ENCODE results near the gene ACTL9. TPM values are rescaled to one million over a fixed set of nuclear protein-coding genes. Genes with fewer than 3 reads are reported as not detected.
A peak's percentile ranks its signal among the peaks of the same experiment; 100 is the strongest.

ACTL9 gene
- polyA plus RNA-seq, 1 of the 3 experiments (the other 2 are of a cell fraction) = not detected

GRCh38 chr19:8697671-8698432 lies 743 bp downstream of the ACTL9 start:
- Histone ChIP-seq H3K9me3 (no peaks in the 10 kb centered on the region), H3K36me3 (replicated peaks in 1 of 2; ENCODE audit: control insufficient read depth in 1 of 2, insufficient read depth in 2 of 2, low read length in 1 of 2) (no peaks in the 10 kb centered on the region), H3K4me2 (no peak overlapping the region), H4K20me1 (ENCODE audit: insufficient read depth) (no peaks in the 10 kb centered on the region), H3K27ac (ENCODE audit: low read depth in 2 of 2, low read length in 1 of 2) (no peak overlapping the region), H3K9ac (no peak overlapping the region), H3K79me2 (ENCODE audit: insufficient read depth) (no peaks in the 10 kb centered on the region), H3K27me3 (ENCODE audit: insufficient read depth) (peaks cover 24% of the 10 kb centered on the region; the same call in 1 of the 2 replicates), H3F3A (replicated peaks; ENCODE audit: insufficient read depth) (no peaks in the 10 kb centered on the region), H2AFZ (ENCODE audit: low read depth) (no peak overlapping the region), H3K9me2 (no peaks in the 10 kb centered on the region), H3K4me3 (ENCODE audit: low read depth in 2 of 2, low read length in 1 of 2) (no peak overlapping the region), H3K4me1 (ENCODE audit: control insufficient read depth in 1 of 2, insufficient read depth in 2 of 2, low read depth in 1 of 2, low read length in 1 of 2) (no peaks in the 10 kb centered on the region)
- POLR2A ChIA-PET = no interaction called here
- peak; percentile 61 for DNase-seq
- no peak for TF ChIP-seq USF2 (IDR thresholded peaks at IDR 0.05; ENCODE audit: borderline replicate concordance, low read depth, low read length)
- peak; percentile 33 for TF ChIP-seq CTCF (IDR thresholded peaks at IDR 0.05)
- 0 out of 2 replicates have a peak, but pooled peaks have one; percentile 12 for TF ChIP-seq SMC3 (IDR thresholded peaks at IDR 0.05; ENCODE audit: low read depth, low read length)
- TF ChIP-seq FOXM1 (IDR thresholded peaks at IDR 0.05; ENCODE audit: low read depth) = no peak
- CTCF ChIA-PET = interaction anchor here (0.8 to 1.1 kb wide), 4 partner anchors 27 to 379 kb away, joined by 3 to 4 read pairs (median 3); no protein-coding TSS in a partner anchor
- 43% methylated on average over 16 of the region's 60 CpGs for WGBS (ENCODE audit: low lambda C conversion rate)

- Histone ChIP-seq H3K4me3 (ENCODE audit: low read depth in 2 of 2, low read length in 1 of 2) (no peak overlapping the region), H3K79me2 (ENCODE audit: insufficient read depth) (no peaks in the 10 kb centered on the region), H3K36me3 (replicated peaks in 1 of 2; ENCODE audit: control insufficient read depth in 1 of 2, insufficient read depth in 2 of 2, low read length in 1 of 2) (no peaks in the 10 kb centered on the region), H2AFZ (ENCODE audit: low read depth) (no peak overlapping the region), H3K27ac (ENCODE audit: low read depth in 2 of 2, low read length in 1 of 2) (no peak overlapping the region), H3K4me2 (no peak overlapping the region), H3K9ac (no peak overlapping the region), H3K4me1 (ENCODE audit: control insufficient read depth in 1 of 2, insufficient read depth in 2 of 2, low read depth in 1 of 2, low read length in 1 of 2) (no peaks in the 10 kb centered on the region), H3K27me3 (ENCODE audit: insufficient read depth) (peaks cover 20% of the 10 kb centered on the region; the same call in 1 of the 2 replicates), H4K20me1 (ENCODE audit: insufficient read depth) (no peaks in the 10 kb centered on the region), H3K9me2 (no peaks in the 10 kb centered on the region), H3F3A (replicated peaks; ENCODE audit: insufficient read depth) (no peaks in the 10 kb centered on the region), H3K9me3 (no peaks in the 10 kb centered on the region)
- ChIA-PET POLR2A (no interaction called here), CTCF (interaction anchor here (1.1 kb wide), 1 partner anchor 380 kb away, joined by 3 read pairs; no protein-coding TSS in a partner anchor)
- WGBS (ENCODE audit: low lambda C conversion rate) = 11% methylated on average over 1 of the region's 1 CpG
- no peak for DNase-seq
- TF ChIP-seq TEAD4 (IDR thresholded peaks at IDR 0.05; ENCODE audit: borderline replicate concordance, insufficient read depth) (no peak), NFIC (IDR thresholded peaks at IDR 0.05; ENCODE audit: borderline replicate concordance) (no peak), TCF12 (IDR thresholded peaks at IDR 0.05) (no peak), POLR2AphosphoS5 (IDR thresholded peaks at IDR 0.05; ENCODE audit: low read depth, low read length) (no peak), JUND (IDR thresholded peaks at IDR 0.05) (no peak), RAD21 (IDR thresholded peaks at IDR 0.05; ENCODE audit: low read length) (no peak), ZBTB33 (IDR thresholded peaks at IDR 0.05; ENCODE audit: borderline replicate concordance, low read depth) (no peak), REST (IDR thresholded peaks at IDR 0.05; ENCODE audit: low read depth, low read length) (no peak)
Observed at GRCh38 chr19:8696993-8697392, 1.6 kb downstream of the ACTL9 start.

Data from SK-N-SH (cell line).